ENCODE data around the gene ATP9B. TPM values are rescaled to one million over a fixed set of nuclear protein-coding genes. Genes with fewer than 3 reads are reported as not detected.

The ATP9B gene
- total RNA-seq, 1 experiment from 2014 or later = 15.6 TPM

DNA sequence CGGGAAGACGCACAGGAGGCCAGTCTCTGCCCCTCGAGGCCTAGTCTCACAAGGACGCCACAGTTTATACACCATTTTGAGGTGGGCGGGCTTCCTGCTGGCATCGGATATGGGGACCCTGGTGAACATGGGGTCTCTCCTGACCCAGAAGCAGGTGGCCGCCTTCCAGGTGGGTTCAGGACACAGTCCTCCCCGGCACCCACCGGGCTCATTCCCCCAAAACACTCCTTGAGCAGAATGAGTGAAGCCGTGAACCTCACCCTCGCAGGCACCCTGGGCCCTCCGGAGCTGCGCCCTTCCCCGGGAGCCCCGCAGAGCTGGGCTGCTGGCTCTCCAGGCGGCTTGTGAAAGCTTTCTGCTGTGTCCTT is 333.0 kb downstream of the ATP9B start:
- no peak for ATAC-seq
- peaks cover 10% of the 10 kb centered on the region for H3K79me2 ChIP-seq (ENCODE audit: low read length)
- H3K27me3 ChIP-seq (ENCODE audit: low read length) = no peaks in the 10 kb centered on the region
- no peaks in the 10 kb centered on the region for H3F3A ChIP-seq (ENCODE audit: low read length, unreplicated experiment)
- no peak overlapping the region for H3K9ac ChIP-seq (ENCODE audit: low read length)
- no peak overlapping the region for H3K4me2 ChIP-seq (ENCODE audit: low read length)
- no TSS peak for BruUV-seq (replicated peaks)
- no peak overlapping the region for H2AFZ ChIP-seq (ENCODE audit: low read length)
- no peak overlapping the region for H3K27ac ChIP-seq (ENCODE audit: low read length)
- no peaks in the 10 kb centered on the region for H3K9me2 ChIP-seq (replicated peaks; ENCODE audit: low read length)
- H3K4me3 ChIP-seq (ENCODE audit: low read length) = no peak overlapping the region
- no peaks in the 10 kb centered on the region for H4K20me1 ChIP-seq (ENCODE audit: low read length)
- intact Hi-C loops (cut with micrococcal nuclease) = loop anchor here (5.0 kb wide), 1 partner anchor 105 kb away; no protein-coding TSS in a partner anchor
- no peaks in the 10 kb centered on the region for H3K36me3 ChIP-seq (ENCODE audit: low read depth, low read length)
- DNase-seq = no peak
- ChIA-PET POLR2A (ENCODE audit: unreplicated experiment) (no interaction called here), CTCF (no interaction called here)
- no peaks in the 10 kb centered on the region for H3K9me3 ChIP-seq (ENCODE audit: low read length)
- TF ChIP-seq, protein P1, sequence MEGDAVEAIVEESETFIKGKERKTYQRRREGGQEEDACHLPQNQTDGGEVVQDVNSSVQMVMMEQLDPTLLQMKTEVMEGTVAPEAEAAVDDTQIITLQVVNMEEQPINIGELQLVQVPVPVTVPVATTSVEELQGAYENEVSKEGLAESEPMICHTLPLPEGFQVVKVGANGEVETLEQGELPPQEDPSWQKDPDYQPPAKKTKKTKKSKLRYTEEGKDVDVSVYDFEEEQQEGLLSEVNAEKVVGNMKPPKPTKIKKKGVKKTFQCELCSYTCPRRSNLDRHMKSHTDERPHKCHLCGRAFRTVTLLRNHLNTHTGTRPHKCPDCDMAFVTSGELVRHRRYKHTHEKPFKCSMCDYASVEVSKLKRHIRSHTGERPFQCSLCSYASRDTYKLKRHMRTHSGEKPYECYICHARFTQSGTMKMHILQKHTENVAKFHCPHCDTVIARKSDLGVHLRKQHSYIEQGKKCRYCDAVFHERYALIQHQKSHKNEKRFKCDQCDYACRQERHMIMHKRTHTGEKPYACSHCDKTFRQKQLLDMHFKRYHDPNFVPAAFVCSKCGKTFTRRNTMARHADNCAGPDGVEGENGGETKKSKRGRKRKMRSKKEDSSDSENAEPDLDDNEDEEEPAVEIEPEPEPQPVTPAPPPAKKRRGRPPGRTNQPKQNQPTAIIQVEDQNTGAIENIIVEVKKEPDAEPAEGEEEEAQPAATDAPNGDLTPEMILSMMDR (conservative IDR thresholded peaks at IDR 0.05; ENCODE audit: low read depth, low read length) = no peak
- H3K4me1 ChIP-seq (ENCODE audit: insufficient read depth, low read length) = peaks cover 28% of the 10 kb centered on the region

DNA sequence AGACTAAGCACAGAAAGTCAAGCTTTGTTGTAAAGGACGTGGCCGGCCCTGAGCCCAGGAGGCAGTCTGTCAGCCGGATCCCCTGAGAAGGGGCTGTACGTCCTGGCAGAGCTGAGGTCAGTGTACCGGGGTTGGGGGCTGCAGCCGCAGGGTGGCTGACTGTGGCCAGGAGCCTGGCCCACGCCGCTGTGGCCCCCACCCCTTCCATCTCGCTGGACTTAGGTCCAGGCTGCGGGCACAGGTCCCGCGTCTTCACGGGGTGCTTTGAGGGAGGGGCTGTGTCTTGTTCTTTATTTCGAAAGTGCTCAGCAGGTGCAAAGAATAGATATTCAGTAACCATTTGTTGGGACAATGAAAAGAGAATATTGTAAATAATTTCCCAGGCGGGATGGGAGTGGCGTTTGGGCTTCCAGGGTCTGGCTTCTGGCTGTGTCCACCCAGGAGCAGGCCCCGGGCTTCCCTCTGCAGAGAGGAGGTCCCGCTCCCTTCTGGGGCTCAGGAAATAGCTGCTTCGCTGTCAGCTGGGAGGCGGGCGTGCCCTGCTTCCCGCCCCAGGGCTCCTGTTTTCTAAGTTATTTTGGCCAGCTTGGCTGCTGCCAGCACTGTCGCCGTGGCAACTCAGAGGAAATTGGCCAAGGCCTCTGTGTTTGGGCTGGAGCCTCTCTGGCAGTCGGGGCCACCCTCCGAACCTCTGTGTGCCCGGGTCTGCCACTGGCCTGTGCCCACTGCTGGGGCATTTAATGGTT is 334.0 kb downstream of the ATP9B start:
- ATAC-seq (peak; percentile 65), DNase-seq (peak; percentile 62)
- ChIA-PET POLR2A (ENCODE audit: unreplicated experiment) (no interaction called here), CTCF (no interaction called here)
- H3K27ac ChIP-seq (ENCODE audit: low read length) = peak overlapping the region; percentile 48; the same call in 1 of the 2 replicates
- H3K36me3 ChIP-seq (ENCODE audit: low read depth, low read length) = no peaks in the 10 kb centered on the region
- no peaks in the 10 kb centered on the region for H3K27me3 ChIP-seq (ENCODE audit: low read length)
- no peaks in the 10 kb centered on the region for H3K9me2 ChIP-seq (replicated peaks; ENCODE audit: low read length)
- TF ChIP-seq, protein P1 (conservative IDR thresholded peaks at IDR 0.05; ENCODE audit: low read depth, low read length) = no peak
- TF ChIP-seq EZH2phosphoT487 (IDR thresholded peaks at IDR 0.05; ENCODE audit: borderline replicate concordance, low read length) (no peak), EZH2 (IDR thresholded peaks at IDR 0.05; ENCODE audit: low read length, unreplicated experiment) (no peak)
- no peaks in the 10 kb centered on the region for H3F3A ChIP-seq (ENCODE audit: low read length, unreplicated experiment)
- H2AFZ ChIP-seq (ENCODE audit: low read length) = 0 out of 2 replicates have a peak overlapping the region, but pooled peaks have one; percentile 29
- peak overlapping the region; percentile 80 for H3K4me2 ChIP-seq (ENCODE audit: low read length)
- BruUV-seq (replicated peaks) = no TSS peak
- H3K79me2 ChIP-seq (ENCODE audit: low read length) = peaks cover 10% of the 10 kb centered on the region
- no peaks in the 10 kb centered on the region for H4K20me1 ChIP-seq (ENCODE audit: low read length)
- intact Hi-C loops (cut with micrococcal nuclease) = loop anchor here (5.0 kb wide), 1 partner anchor 104 kb away; no protein-coding TSS in a partner anchor
- H3K9ac ChIP-seq (ENCODE audit: low read length) = no peak overlapping the region
- H3K4me1 ChIP-seq (ENCODE audit: insufficient read depth, low read length) = peaks cover 28% of the 10 kb centered on the region
- no peaks in the 10 kb centered on the region for H3K9me3 ChIP-seq (ENCODE audit: low read length)
- peak overlapping the region; percentile 55 for H3K4me3 ChIP-seq (ENCODE audit: low read length)

Measured in PC-3 (cell line).